Parathyroid adenoma (tissue), 2 donors: ENCODE measurements around the gene RNF187.

Source experiments
- H2AFZ ChIP-seq: fragments of 300-600 bp; sonication (generic); one replicate; pipeline ENCODE4 v1.7.0; 2017; ENCODE audit warnings: antibody characterized with exemption, mild to moderate bottlenecking
- H3K27ac ChIP-seq: fragments of 300-600 bp; sonication (generic); one replicate; pipeline ENCODE4 v1.7.0; 2017
- H3K27me3 ChIP-seq: fragments of 300-600 bp; sonication (generic); one replicate; pipeline ENCODE4 v1.7.0; 2017; ENCODE audit warnings: low read length; ENCODE audit not compliant: control insufficient read depth, insufficient read depth
- H3K36me3 ChIP-seq: fragments of 300-600 bp; sonication (generic); one replicate; pipeline ENCODE4 v1.7.0; 2017; ENCODE audit warnings: low read length; ENCODE audit not compliant: control insufficient read depth, insufficient read depth
- H3K4me1 ChIP-seq: fragments of 300-600 bp; sonication (generic); one replicate; pipeline ENCODE4 v1.7.0; 2017; ENCODE audit warnings: control low read depth
- H3K4me2 ChIP-seq: fragments of 300-600 bp; sonication (generic); one replicate; pipeline ENCODE4 v1.7.0; 2017; ENCODE audit warnings: low read length
- H3K4me3 ChIP-seq: fragments of 300-600 bp; sonication (generic); one replicate; pipeline ENCODE4 v1.7.0; 2017; ENCODE audit warnings: low read depth, low read length
- H3K79me2 ChIP-seq: fragments of 300-600 bp; sonication (generic); one replicate; pipeline ENCODE4 v1.7.0; 2017; ENCODE audit warnings: control low read depth
- H3K9ac ChIP-seq: fragments of 300-600 bp; sonication (generic); one replicate; pipeline ENCODE4 v1.7.0; 2017; ENCODE audit warnings: mild to moderate bottlenecking
- H3K9me3 ChIP-seq: fragments of 300-600 bp; sonication (generic); one replicate; pipeline ENCODE4 v1.7.0; 2017; ENCODE audit warnings: low read length; ENCODE audit not compliant: control insufficient read depth
- CTCF ChIP-seq: fragments of 300-600 bp; sonication (generic); IDR thresholded peaks from one replicate; pipeline ENCODE4 v1.7.0; 2017; ENCODE audit warnings: antibody characterized with exemption, mild to moderate bottlenecking
- donor health status: primary hyperparathyroidism.

Gene RNF187

GRCh38 chr1:228508840-228509415, 21.7 kb downstream of the RNF187 start:
- Histone ChIP-seq H3K4me1 (no peaks in the 10 kb centered on the region), H3K79me2 (no peaks in the 10 kb centered on the region), H3K4me2 (no peak overlapping the region), H3K27me3 (no peaks in the 10 kb centered on the region), H3K27ac (no peak overlapping the region), H3K9me3 (no peaks in the 10 kb centered on the region), H3K36me3 (no peaks in the 10 kb centered on the region), H3K9ac (no peak overlapping the region), H3K4me3 (no peak overlapping the region), H2AFZ (no peak overlapping the region)
- TF ChIP-seq CTCF: no peak

- Histone ChIP-seq H3K4me3 (no peak overlapping the region), H3K9me3 (no peaks in the 10 kb centered on the region), H2AFZ (no peak overlapping the region), H3K79me2 (no peaks in the 10 kb centered on the region), H3K36me3 (no peaks in the 10 kb centered on the region), H3K4me2 (no peak overlapping the region), H3K27me3 (no peaks in the 10 kb centered on the region), H3K27ac (no peak overlapping the region), H3K9ac (no peak overlapping the region), H3K4me1 (no peaks in the 10 kb centered on the region)
- no peak for TF ChIP-seq CTCF
These were observed 23.1 kb downstream of the RNF187 start for GRCh38 chr1:228510101-228510802.

GRCh38 chr1:228510803-228511413, 23.7 kb downstream of the RNF187 start:
- Histone ChIP-seq H2AFZ (no peak overlapping the region), H3K36me3 (no peaks in the 10 kb centered on the region), H3K27ac (no peak overlapping the region), H3K4me1 (no peaks in the 10 kb centered on the region), H3K4me3 (no peak overlapping the region), H3K9me3 (no peaks in the 10 kb centered on the region), H3K79me2 (no peaks in the 10 kb centered on the region), H3K4me2 (no peak overlapping the region), H3K9ac (no peak overlapping the region), H3K27me3 (no peaks in the 10 kb centered on the region)
- no peak for TF ChIP-seq CTCF

DNA sequence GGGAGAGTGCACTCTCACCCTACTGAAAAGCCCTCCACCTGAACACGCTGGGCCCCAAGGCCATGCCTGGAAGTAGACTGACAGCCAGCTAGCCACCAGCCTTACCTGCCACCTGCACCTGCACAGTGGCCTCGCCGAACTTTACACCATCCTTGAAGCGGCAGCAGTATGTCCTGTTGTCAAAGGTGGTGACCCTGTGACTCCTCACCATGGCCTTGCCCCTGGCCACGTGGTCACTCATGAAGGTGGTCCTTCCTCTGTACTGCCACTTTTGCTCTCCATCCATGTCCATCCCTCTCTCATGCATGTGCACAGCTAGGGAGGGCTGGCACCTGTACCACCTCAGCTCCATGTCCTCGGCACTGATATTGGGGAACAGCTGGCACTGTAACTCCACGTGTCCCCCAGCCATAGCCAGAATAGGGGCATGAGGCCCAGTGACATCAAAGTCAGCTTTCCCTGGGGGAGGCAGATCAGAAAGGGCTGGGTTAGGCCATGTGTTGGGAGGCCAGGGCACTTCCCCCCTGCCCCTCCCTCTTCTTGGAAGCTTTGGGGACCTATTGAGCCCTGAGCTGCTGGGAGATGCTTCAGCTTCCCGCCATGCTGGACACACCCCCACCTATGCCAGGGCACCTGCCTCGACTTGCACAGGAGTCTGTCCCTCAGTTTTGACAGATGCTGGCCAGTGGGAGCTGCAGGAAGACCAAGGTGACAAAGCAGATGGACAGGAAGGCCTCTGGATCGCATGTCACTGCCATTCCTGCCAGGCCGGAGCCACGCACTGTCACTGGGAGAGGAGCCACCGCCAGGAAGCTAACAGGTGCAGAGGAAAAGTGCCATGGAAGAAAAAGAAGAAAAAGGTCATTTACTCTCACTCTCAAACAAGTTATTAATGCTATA, 24.6 kb downstream of the RNF187 start:
- no peaks in the 10 kb centered on the region for H3K79me2 ChIP-seq
- no peak overlapping the region for H3K9ac ChIP-seq

More for the DNA sequence above, 24.6 kb downstream of the RNF187 start:
- H3K27ac ChIP-seq: no peak overlapping the region
- no peaks in the 10 kb centered on the region for H3K27me3 ChIP-seq
- H2AFZ ChIP-seq: no peak overlapping the region
- no peak overlapping the region for H3K4me2 ChIP-seq
- no peaks in the 10 kb centered on the region for H3K36me3 ChIP-seq
- H3K9me3 ChIP-seq: no peaks in the 10 kb centered on the region
- TF ChIP-seq CTCF: no peak
- H3K4me1 ChIP-seq: no peaks in the 10 kb centered on the region
- H3K4me3 ChIP-seq: no peak overlapping the region
